Measurements from ENCODE around the gene TRIM38.

TRIM38 gene

GRCh38 chr6:26033085-26033940, 70.7 kb downstream of the TRIM38 start:
- Mint-ChIP-seq H3K36me3 (ENCODE audit: low read depth) (no peaks in the 10 kb centered on the region), H3K9me3 (no peaks in the 10 kb centered on the region), H3K4me1 (peaks cover 53% of the 10 kb centered on the region), H3K27ac (peak overlapping the region; percentile 92 to 97 (median 97)), H3K27me3 (ENCODE audit: low read depth) (no peaks in the 10 kb centered on the region), H3K4me3 (peak overlapping the region; percentile 87 to 95 (median 93))
- TF ChIP-seq, protein P1, sequence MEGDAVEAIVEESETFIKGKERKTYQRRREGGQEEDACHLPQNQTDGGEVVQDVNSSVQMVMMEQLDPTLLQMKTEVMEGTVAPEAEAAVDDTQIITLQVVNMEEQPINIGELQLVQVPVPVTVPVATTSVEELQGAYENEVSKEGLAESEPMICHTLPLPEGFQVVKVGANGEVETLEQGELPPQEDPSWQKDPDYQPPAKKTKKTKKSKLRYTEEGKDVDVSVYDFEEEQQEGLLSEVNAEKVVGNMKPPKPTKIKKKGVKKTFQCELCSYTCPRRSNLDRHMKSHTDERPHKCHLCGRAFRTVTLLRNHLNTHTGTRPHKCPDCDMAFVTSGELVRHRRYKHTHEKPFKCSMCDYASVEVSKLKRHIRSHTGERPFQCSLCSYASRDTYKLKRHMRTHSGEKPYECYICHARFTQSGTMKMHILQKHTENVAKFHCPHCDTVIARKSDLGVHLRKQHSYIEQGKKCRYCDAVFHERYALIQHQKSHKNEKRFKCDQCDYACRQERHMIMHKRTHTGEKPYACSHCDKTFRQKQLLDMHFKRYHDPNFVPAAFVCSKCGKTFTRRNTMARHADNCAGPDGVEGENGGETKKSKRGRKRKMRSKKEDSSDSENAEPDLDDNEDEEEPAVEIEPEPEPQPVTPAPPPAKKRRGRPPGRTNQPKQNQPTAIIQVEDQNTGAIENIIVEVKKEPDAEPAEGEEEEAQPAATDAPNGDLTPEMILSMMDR (IDR thresholded peaks at IDR 0.05; ENCODE audit: unreplicated experiment in 3 of 3), result no peak

DNA sequence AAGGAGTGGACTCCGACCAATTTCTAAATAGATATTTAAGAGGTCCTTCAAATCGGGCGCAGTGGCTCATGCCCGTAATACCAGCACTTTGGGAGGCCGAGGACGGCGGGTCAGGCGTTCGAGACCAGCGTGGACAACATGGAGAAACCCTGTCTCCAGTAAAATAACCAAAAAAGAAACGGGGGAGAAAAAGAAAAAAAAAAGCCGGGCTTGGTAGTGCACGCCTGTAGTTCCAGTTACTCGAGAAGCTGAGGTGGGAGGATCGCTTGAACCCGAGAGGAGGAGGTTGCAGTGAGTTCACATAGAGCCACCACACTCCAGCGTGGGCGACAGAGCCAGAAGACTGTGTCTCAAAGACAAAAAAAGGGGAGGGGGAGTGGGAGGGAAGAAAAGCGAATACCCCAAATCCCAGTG, 71.3 kb downstream of the TRIM38 start:
- TF ChIP-seq, protein P1 (IDR thresholded peaks at IDR 0.05; ENCODE audit: unreplicated experiment in 3 of 3), result no peak

GRCh38 chr6:26034905-26035304, 72.3 kb downstream of the TRIM38 start:
- Mint-ChIP-seq H3K9me3 (no peaks in the 10 kb centered on the region), H3K4me1 (peaks cover 42% of the 10 kb centered on the region), H3K27me3 (ENCODE audit: low read depth) (no peaks in the 10 kb centered on the region)

More for the DNA sequence above, 71.3 kb downstream of the TRIM38 start:
- H3K27me3 Mint-ChIP-seq (ENCODE audit: low read depth), result no peaks in the 10 kb centered on the region
- no peaks in the 10 kb centered on the region for H3K9me3 Mint-ChIP-seq
- H3K27ac Mint-ChIP-seq, result peak overlapping the region; percentile 92 to 97 (median 97)
- peak overlapping the region; percentile 87 to 95 (median 93) for H3K4me3 Mint-ChIP-seq
- no peaks in the 10 kb centered on the region for H3K36me3 Mint-ChIP-seq (ENCODE audit: low read depth)
- peaks cover 47% of the 10 kb centered on the region for H3K4me1 Mint-ChIP-seq

More at GRCh38 chr6:26034905-26035304, 72.3 kb downstream of the TRIM38 start:
- TF ChIP-seq, protein P1 (IDR thresholded peaks at IDR 0.05; ENCODE audit: unreplicated experiment in 3 of 3), result no peak
- Mint-ChIP-seq H3K4me3 (peak overlapping the region; percentile 87 to 95 (median 93)), H3K27ac (peak overlapping the region; percentile 92 to 97 (median 97)), H3K36me3 (ENCODE audit: low read depth) (no peaks in the 10 kb centered on the region)
